ENCODE measurements around the gene ATP4B.

The ATP4B gene

DNA sequence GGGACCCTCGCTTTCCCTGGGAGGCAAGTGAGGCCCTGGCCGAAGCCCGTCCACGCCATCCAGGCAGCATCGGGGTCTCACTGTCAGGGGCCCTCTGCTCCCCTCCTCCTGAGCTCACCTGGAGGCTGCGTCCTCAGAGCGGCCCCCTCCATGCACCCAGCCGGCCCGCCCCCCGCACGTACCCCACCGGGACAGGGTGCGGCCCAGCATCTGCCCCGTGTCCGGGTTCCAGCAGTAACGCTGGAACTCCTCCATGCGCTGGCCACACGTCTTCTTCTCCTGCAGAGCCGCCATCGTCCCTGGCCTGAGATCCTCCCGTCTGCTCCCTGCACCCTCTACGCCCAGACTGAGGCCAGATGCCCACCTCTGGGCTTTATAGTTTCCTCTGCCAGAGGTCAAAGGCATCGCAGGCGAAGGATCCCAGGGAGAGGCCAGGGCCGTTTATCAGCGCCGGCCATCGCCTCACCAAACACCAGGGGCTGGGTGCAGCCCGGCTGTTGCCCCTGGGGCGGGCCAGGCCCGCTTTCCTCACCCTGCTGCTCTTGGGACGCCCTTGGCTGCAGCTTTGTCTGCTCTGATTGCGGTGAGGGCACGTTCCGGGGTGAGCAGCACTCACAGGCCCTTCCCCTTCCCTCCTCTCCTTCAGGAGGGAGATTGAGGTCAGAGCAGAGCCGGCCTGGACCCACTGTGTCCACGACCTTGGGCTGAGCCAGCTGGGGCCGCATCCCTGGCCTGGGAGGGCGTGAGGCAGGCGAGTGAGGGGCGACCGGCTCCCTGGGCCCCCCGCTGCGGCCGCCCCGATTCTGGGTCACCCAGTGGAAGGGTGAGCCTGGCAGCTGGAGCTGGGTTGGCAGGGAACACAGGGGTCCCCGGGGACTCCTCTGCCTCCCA lies at the start of gene ATP4B:
Gene ATP4B, minus strand, starts transcription at position 348 of the 891 bp plus-strand sequence. Its CDS starts 54 bp downstream, at position 294.
- no peak for DNase-seq

DNA sequence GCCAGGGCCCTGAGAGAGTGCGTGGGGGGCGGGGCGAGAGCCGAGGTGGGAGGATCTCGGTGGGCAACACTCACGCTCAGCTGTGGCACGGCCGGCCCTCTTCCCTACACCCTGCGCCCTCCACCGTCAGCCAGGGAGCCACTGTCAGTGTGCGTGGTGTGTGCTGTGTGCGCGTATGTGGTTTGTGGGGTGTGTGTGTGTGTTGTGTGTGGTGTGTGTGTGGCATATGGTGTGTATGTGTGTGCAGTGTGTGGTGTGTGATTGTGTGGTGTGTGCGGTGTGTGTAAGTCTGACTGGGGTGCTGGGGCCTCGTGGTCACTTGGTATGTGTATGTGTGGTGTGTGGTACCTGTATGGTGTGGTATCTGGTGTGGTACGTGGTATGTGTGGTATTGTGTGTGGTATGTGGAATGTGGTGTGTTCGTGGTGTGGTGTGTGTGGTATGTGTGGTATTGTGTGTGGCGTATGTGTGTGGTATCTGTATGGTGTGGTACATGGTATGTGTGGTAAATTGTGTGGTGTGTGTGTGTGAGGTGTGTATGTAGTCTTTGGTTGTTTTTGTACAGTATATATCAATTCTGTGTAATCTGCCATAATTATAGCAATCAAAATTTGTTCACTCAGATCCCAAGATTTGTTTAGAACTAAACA lies 14.1 kb upstream of the ATP4B start:
- DNase-seq, result no peak

GRCh38 chr13:113671066-113672001 lies 13.3 kb upstream of the ATP4B start:
- no peak for DNase-seq

GRCh38 chr13:113670541-113670940 lies 12.5 kb upstream of the ATP4B start:
- DNase-seq, result no peak

DNA sequence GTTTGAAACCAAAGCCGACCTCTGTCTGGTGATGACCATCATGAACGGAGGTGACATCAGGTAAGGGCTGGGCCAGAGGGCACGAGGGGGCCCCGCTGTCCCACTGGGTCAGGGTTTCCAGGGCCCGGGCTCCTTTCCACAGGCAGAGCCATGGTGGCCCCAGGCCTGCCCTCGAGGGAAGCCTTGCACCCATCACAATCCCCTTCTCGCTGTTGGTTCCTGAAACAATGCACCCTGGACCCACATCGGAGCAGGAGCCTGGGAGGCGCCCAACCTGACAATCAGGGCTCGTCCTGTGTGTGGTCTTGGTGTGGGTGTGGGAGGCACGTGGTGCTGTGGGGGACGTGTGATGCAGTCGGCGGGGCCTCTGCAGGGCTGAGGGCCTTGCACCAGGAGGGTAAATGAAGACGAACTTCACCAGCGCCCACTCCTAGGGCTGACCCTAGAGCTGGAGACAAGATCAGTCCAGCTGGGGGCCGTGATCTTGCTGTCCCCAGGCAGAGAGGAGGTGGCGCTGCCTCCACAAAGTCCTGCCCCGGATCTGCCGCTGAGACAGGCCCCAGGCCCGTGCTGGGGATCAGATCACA lies 11.8 kb upstream of the ATP4B start:
- no peak for DNase-seq

- no peak for DNase-seq
Measured at GRCh38 chr13:113669231-113669754, 11.3 kb upstream of the ATP4B start.

DNA sequence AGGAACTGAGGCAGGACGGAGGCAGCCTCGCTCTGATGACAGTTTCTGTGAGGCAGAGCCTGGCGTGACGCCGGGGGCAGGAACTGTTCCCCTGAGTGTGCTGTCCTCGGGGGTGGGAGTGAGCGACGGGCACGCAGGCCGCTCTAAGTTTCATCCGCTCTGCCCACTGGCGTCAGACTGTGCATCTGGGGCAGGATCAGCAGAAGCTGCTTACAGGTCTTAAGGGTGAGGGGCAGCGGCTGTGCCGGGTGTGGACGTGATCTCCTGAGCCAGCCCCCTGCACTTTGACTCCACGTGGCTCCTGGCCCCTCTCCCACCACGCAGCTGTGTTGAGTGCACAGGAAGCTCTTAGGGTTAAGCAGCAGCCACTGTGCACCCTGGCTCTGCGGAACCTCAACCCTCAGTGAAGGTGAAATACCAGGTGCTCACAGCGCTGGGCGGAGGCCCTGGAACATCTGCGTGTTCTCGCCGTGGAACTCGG lies 10.5 kb upstream of the ATP4B start:
- DNase-seq, result no peak

GRCh38 chr13:113667771-113668490 lies 9.9 kb upstream of the ATP4B start:
- no peak for DNase-seq

- DNase-seq, result no peak
Measured at GRCh38 chr13:113666951-113667701, 9.1 kb upstream of the ATP4B start, which contains the start of gene GRK1. Gene GRK1, plus strand, starts transcription at chr13:113667219. Its CDS starts 168 bp downstream, at chr13:113667387.

DNA sequence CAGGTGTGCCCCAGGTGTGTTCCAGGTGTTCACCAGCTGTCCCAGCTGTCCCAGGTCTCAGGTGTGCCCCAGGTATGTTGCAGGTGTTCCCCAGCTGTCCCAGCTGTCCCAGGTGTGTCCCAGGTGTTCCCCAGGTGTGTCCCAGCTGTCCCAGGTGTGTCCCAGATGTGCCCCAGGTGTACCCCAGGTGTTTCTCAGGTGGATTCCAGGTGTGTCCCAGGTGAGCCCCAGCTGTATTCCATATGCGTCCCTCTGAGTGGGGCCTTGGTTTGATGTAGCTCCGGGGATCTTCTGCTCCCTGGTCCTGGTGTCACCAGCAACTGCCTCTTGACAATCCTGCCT lies 8.3 kb upstream of the ATP4B start:
- no peak for DNase-seq

DNA sequence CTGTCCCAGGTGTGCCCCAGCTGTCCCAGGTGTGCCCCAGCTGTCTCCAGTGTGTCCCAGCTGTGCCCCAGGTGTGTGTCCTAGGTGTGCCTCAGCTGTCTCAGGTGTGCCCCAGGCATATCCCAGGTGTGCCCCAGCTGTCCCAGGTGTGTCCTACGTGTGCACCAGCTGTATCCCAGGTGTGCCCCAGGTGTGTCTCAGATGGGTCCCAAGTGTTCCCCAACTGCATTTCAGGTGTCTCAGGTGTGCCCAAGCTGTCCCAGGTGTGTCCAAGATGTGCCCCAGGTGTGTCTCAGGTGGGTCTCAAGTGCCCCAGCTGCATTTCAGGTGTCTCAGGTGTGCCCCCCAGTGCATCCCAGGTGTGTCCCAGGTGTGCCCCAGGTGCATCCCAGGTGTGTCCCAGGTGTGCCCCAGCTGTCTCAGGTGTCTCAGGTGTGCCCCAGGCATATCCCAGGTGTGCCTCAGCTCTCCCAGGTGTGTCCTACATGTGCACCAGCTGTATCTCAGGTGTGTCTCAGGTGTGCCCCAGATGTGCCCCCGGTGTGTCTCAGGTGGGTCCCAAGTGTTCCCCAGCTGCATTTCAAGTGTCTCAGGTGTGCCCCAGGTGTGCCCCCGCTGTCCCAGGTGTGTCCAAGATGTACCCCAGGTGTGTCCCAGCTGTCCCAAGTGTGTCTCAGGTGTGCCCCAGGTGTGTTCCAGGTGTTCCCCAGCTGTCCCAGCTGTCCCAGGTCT lies 7.8 kb upstream of the ATP4B start:
- DNase-seq, result no peak

DNA sequence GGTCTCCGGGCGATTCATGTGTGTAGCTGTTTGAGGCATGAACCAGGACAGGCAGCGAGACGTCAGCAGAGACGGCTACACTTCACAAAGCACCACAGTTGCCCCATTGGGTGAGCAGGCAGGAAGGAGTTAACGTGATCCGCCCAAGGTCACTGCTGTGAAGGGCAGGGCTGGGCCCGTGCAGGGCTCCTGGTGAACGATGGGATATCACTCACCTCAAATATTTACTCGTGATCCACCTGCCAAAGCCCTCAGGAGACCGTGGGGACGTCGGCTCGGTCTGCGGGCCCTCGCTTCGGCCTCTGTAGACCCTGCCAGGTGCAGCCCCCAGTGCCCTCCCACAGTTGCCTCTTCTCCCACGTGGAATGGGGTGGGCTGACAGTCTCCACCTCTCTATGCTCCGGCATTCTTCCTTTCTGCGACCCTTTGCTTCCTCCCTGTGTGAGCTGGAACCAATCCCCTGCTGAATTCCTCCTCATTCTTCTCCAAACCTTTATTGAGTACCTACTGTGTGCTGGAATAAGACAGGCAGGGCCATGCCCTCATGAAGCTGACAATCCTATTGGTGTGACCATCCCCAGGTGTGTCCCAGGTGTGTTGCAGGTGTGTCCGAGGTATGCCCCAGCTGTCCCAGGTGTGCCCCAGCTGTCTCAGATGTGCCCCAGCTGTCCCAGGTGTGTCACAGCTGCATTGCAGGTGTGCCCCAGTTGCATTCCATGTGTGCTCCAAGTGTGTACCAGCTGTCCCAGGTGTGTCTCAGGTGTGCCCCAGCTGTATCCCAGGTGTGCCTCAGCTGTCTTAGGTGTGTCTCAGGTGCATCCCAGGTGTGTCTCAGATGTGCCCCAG lies 7.0 kb upstream of the ATP4B start:
- no peak for DNase-seq

GRCh38 chr13:113663934-113664333 lies 5.9 kb upstream of the ATP4B start:
- no peak for DNase-seq

DNA sequence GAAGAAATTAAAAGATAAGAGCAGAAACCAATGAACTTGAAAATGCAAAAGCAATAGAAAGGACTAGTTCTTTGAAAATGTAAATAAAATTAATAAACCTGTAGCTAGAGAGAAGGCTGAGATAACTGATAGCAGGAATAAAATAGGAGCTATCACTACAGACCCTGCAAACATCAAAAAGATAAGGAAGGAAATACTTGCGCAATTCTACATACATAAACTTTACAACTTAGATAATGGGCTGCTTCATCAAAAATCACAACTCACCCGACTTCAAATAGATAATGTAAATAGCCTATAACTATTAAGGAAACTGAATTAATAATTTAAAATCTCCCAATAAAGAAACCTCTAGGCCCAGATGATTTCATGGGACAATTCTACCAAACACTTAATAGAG lies 3.5 kb upstream of the ATP4B start:
- DNase-seq, result no peak

- no peak for DNase-seq
Measured at GRCh38 chr13:113660066-113660465, 2.1 kb upstream of the ATP4B start.

DNA sequence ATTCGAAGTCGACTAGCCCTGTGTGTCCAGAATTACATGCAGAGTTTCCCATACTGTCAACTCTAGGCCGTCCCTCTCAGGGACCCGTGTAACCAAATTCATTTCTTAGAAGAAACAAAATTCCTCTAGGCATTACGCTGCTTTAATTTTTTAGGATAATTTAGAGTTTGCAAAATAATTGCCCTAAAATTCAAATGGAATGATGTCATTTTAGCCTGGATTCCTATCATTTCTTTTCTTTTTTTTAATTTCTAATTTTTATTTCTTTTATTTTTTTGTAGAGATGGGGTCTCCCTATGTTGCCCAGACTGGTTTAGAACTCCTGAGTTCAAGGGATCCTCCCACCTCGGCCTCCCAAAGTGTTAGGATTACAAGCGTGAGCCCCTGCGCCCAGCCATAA lies 1.3 kb upstream of the ATP4B start:
- no peak for DNase-seq

DNA sequence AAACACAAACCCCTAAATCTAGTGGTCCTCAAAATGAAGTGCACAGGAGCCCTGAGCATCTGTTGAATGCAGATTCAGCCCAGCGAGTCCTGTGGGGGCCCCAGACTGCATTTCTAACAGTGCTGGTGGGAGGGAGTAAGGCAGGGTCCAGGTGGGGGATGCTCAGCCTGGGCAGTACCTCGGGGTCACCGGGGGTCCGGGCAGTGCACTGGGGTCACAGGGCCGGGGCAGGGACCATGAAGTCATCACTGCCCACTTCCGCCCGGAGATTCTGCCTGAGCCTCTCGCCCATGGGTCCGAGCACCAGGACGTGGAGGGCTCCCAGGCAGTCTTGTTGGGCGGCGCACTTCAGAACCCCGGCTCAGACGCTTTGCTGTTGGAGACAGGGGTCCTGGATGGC lies 838 bp upstream of the ATP4B start:
- DNase-seq, result no peak

DNA sequence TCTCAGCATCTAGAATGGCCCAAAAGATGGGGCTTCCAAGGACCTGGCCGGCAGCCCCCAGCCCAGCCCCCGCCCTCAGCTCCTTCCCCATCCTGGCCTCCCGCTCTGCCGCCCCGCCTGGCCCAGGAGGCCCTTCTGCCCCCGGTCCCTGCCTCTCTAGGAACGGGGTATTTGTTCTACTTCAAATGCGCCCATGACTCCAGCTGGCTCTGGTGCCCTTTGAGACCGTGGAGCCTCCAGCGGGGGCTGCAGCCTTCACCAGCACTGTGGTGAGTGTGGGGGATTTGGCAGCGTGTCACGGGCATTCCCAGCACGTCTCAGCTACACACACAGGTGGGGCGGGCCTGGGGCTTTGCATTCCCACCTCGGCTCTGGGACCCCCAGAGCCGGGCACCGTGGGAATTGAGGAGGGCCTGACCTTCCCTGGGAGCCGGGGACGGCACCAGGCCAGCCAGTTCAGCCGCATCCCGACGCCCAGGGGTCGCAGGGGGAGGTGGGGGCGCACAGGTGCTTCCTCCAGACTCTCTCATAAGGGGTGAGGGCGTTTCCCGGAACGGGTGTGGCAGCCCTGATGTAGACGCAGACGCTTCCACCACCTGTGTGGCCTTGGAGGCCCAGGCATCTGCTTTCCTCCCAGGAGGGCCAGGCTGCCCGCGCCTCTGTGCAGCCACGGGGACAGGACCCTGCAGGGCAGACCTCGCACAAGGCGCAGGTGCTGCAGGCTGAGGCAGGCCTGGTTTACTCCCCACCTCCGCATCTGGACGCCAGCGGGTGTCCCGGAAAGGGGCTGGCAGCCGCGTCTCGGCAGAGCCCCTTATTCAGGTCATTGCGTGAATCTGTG lies 947 bp downstream of the ATP4B start:
- DNase-seq, result no peak
